ENCODE results near the gene KCNN3.

- TF ChIP-seq CTCF (IDR thresholded peaks at IDR 0.05) (no peak), POLR2A (IDR thresholded peaks at IDR 0.05) (no peak)
Measured at GRCh38 chr1:154798645-154799044, 71.4 kb downstream of the KCNN3 start.
